GM19455 (cell line): Measurements from ENCODE around the gene ENTPD3.

Source experiments
- ATAC-seq: cut with Tn5 transposase; IDR thresholded peaks from one replicate; pipeline ENCODE4 v1.9.1; 2021; ENCODE audit not compliant: unreplicated experiment

The ENTPD3 gene

GRCh38 chr3:40398346-40398745, 11.4 kb downstream of the ENTPD3 start:
- no peak for ATAC-seq

- ATAC-seq, result no peak
Observed at GRCh38 chr3:40404591-40405198, 17.7 kb downstream of the ENTPD3 start.

GRCh38 chr3:40407007-40407406, 20.0 kb downstream of the ENTPD3 start:
- ATAC-seq, result no peak

- no peak for ATAC-seq
Observed at GRCh38 chr3:40407611-40408010, 20.6 kb downstream of the ENTPD3 start.

- no peak for ATAC-seq
Observed at GRCh38 chr3:40414270-40414669, 27.3 kb downstream of the ENTPD3 start.

- ATAC-seq, result no peak
Observed at GRCh38 chr3:40417845-40418543, 31.0 kb downstream of the ENTPD3 start.

- no peak for ATAC-seq
Observed at GRCh38 chr3:40422861-40423260, 35.9 kb downstream of the ENTPD3 start.

- ATAC-seq, result no peak
Observed at GRCh38 chr3:40427045-40427669, 40.2 kb downstream of the ENTPD3 start.

GRCh38 chr3:40432793-40433192, 45.8 kb downstream of the ENTPD3 start:
- no peak for ATAC-seq

- no peak for ATAC-seq
Observed at GRCh38 chr3:40437889-40438288, 50.9 kb downstream of the ENTPD3 start.

GRCh38 chr3:40445062-40445461, 58.1 kb downstream of the ENTPD3 start:
- ATAC-seq, result no peak

GRCh38 chr3:40445880-40446279, 58.9 kb downstream of the ENTPD3 start:
- no peak for ATAC-seq

- ATAC-seq, result no peak
Observed at GRCh38 chr3:40450438-40450837, 63.5 kb downstream of the ENTPD3 start.

- ATAC-seq, result no peak
Observed at GRCh38 chr3:40451551-40451950, 64.6 kb downstream of the ENTPD3 start.

- no peak for ATAC-seq
Observed at GRCh38 chr3:40452057-40452456, 65.1 kb downstream of the ENTPD3 start.

- ATAC-seq, result no peak
Observed at GRCh38 chr3:40452562-40452875, 65.5 kb downstream of the ENTPD3 start.

GRCh38 chr3:40452876-40453730, 66.1 kb downstream of the ENTPD3 start:
- peak; percentile 94 for ATAC-seq

- ATAC-seq, result no peak
Observed at GRCh38 chr3:40453933-40454332, 66.9 kb downstream of the ENTPD3 start.

- ATAC-seq, result no peak
Observed at GRCh38 chr3:40455328-40455727, 68.3 kb downstream of the ENTPD3 start.

- no peak for ATAC-seq
Observed at GRCh38 chr3:40456279-40456939, 69.4 kb downstream of the ENTPD3 start.
